ENCODE data around the gene FCRL3. TPM values are rescaled to one million over a fixed set of nuclear protein-coding genes. Genes with fewer than 3 reads are reported as not detected.

Gene FCRL3
- total RNA-seq, 4 donors from 2014 or later = 0.12 to 0.35 TPM; not detected in 2

DNA sequence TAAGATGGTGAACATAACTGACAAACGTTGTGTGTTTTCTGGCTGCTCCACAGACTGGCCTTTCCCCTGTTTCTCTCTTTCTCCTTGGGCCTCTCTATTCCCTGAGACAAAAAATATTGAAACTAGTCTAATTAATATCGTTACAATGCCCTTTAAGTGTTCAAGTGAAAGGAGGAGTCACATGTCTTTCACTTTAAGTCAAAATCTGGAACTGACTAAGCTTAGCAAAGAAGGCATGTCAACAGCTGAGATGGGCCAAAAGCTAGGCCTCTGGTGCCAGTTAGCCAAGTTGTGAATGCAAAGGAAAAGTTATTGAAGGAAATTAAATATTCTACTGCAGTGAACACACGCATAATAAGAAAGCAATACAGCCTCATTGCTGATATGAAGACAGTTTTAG, 32.2 kb upstream of the FCRL3 start:
- ATAC-seq = no peak
- Histone ChIP-seq H3K4me3 (no peak overlapping the region), H3K27me3 (no peaks in the 10 kb centered on the region), H3K27ac (no peak overlapping the region), H3K9me3 (no peaks in the 10 kb centered on the region), H3K36me3 (no peaks in the 10 kb centered on the region), H3K4me1 (no peaks in the 10 kb centered on the region)
- 75 to 79% methylated on average over 2 to 3 of the region's 3 CpGs for WGBS, 2 donors (ENCODE audit: low coverage in 1 of 2)
- TF ChIP-seq EP300 (IDR thresholded peaks at IDR 0.05) (no peak), CTCF (IDR thresholded peaks at IDR 0.05) (no peak), POLR2AphosphoS5 (IDR thresholded peaks at IDR 0.05) (no peak)

DNA sequence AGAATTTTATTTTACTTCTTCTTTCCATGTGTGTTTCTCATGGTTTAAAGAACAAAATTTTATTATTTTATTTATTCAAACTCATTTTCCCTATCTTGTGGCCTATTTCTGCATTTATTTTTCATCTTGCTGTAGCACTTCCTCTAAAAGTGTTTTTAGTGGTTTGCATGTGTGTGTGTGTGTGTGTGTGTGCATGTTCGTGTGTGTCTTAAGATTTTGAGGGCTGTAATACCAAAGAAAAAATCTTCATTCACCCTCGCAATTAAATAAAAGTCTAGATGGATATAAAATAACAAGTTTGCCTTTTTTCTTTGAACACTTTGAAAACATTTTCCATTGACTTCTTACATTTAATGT, 24.6 kb upstream of the FCRL3 start:
- ATAC-seq = no peak
- H3K27ac ChIP-seq = no peak overlapping the region
- no peak overlapping the region for H3K4me3 ChIP-seq
- H3K36me3 ChIP-seq = no peaks in the 10 kb centered on the region
- H3K4me1 ChIP-seq = no peaks in the 10 kb centered on the region
- TF ChIP-seq CTCF (IDR thresholded peaks at IDR 0.05) (no peak), EP300 (IDR thresholded peaks at IDR 0.05) (no peak), POLR2AphosphoS5 (IDR thresholded peaks at IDR 0.05) (no peak), POLR2A (IDR thresholded peaks at IDR 0.05) (no peak)
- WGBS, 2 donors (ENCODE audit: low coverage in 1 of 2) = 54 to 67% methylated on average over 2 of the region's 2 CpGs
- H3K9me3 ChIP-seq = peaks cover 0 to 6% (median 0%) of the 10 kb centered on the region in 3 donors
- peaks cover 3% of the 10 kb centered on the region for H3K27me3 ChIP-seq

DNA sequence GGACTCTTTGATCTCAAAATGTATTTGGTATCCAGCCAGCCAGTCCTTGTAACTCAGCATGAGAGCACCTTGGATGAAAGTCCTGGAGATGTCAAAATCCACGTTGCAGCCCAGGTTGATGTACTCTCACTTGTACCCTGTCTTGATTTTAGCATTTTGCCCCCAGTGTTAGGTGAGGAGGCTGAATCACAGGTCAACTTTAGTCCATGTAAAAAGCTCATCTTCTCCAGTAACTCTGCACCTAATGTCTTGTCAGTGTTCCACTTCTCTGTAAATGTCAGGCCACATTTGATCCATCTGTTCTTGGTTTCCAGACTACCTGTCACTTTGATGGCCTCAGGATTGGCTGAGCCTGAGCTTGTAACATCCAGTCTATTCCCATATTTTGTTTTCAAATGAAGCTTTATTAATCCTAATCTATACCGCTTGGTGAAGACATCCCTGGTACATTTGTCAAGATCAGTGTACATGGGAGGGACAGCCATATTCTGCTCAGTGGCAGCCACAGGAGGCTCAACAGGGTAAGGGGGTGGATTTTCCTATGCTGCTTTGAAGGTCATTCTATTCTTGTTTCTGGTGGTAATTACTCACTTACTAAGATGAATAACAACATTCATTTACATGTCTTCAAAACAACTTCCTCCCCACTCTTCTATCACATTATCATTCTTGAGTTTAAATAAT, 24.1 kb upstream of the FCRL3 start:
- Histone ChIP-seq H3K9me3 (peaks cover 0 to 6% (median 0%) of the 10 kb centered on the region in 3 donors), H3K36me3 (no peaks in the 10 kb centered on the region), H3K4me3 (no peak overlapping the region), H3K27me3 (peaks cover 3% of the 10 kb centered on the region), H3K4me1 (no peaks in the 10 kb centered on the region), H3K27ac (no peak overlapping the region)
- TF ChIP-seq POLR2A (IDR thresholded peaks at IDR 0.05) = no peak
- TF ChIP-seq EP300 (IDR thresholded peaks at IDR 0.05) = no peak
- TF ChIP-seq CTCF (IDR thresholded peaks at IDR 0.05) = no peak
- TF ChIP-seq POLR2AphosphoS5 (IDR thresholded peaks at IDR 0.05) = no peak
- ATAC-seq = no peak
- WGBS, 2 donors (ENCODE audit: low coverage in 1 of 2) = 30 to 75% methylated on average over 1 to 2 of the region's 2 CpGs

DNA sequence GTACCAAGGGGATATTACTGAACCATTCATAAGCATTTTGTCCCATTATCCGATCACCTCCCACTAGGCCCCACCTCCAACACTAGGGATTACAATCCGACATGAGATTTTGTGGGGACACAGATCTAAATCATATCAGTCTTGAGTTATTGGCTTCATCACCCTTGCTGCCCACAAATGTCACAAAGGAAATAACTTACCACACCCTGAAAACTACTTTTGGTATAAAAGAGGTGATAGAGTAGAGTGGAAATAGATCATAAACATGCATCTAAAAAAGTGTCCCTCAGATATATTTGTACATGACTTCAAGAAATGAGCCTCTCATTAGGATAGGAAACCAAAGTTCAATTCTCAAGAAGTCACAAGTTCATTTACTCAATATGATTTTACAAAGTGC, 22.6 kb upstream of the FCRL3 start:
- ATAC-seq = no peak
- Histone ChIP-seq H3K36me3 (no peaks in the 10 kb centered on the region), H3K27ac (no peak overlapping the region), H3K4me1 (no peaks in the 10 kb centered on the region), H3K4me3 (no peak overlapping the region), H3K27me3 (peaks cover 3% of the 10 kb centered on the region), H3K9me3 (peaks cover 0 to 6% (median 0%) of the 10 kb centered on the region in 3 donors)
- 80 to 84% methylated on average over 2 of the region's 2 CpGs for WGBS, 2 donors (ENCODE audit: low coverage in 1 of 2)
- TF ChIP-seq POLR2AphosphoS5 (IDR thresholded peaks at IDR 0.05) (no peak), CTCF (IDR thresholded peaks at IDR 0.05) (no peak), EP300 (IDR thresholded peaks at IDR 0.05) (no peak), POLR2A (IDR thresholded peaks at IDR 0.05) (no peak)

GRCh38 chr1:157721985-157722384, 21.4 kb upstream of the FCRL3 start:
- peaks cover 0 to 6% (median 0%) of the 10 kb centered on the region in 3 donors for H3K9me3 ChIP-seq
- H3K27me3 ChIP-seq = peaks cover 3% of the 10 kb centered on the region
- H3K36me3 ChIP-seq = no peaks in the 10 kb centered on the region
- TF ChIP-seq CTCF (IDR thresholded peaks at IDR 0.05) (no peak), EP300 (IDR thresholded peaks at IDR 0.05) (no peak), POLR2A (IDR thresholded peaks at IDR 0.05) (no peak), POLR2AphosphoS5 (IDR thresholded peaks at IDR 0.05) (no peak)
- no peaks in the 10 kb centered on the region for H3K4me1 ChIP-seq
- H3K4me3 ChIP-seq = no peak overlapping the region
- no peak for ATAC-seq
- no CpG with 5 or more reads among the region's 1 CpG for WGBS, 2 donors (ENCODE audit: low coverage in 1 of 2)
- H3K27ac ChIP-seq = no peak overlapping the region

All from gastroesophageal sphincter (tissue), 4 donors.